Measurements from ENCODE around the gene KRT79. TPM values are rescaled to one million over a fixed set of nuclear protein-coding genes. Genes with fewer than 3 reads are reported as not detected.

KRT79 gene
- polyA plus RNA-seq, 1 donor from 2014 or later, result not detected

GRCh38 chr12:52827499-52828090 lies 6.5 kb downstream of the KRT79 start:
- H3K4me3 ChIP-seq (ENCODE audit: low read length), result no peak overlapping the region
- H3K9me3 ChIP-seq (ENCODE audit: low read length), result no peaks in the 10 kb centered on the region
- H3K27ac ChIP-seq (ENCODE audit: low read length), result no peak overlapping the region
- no peaks in the 10 kb centered on the region for H4K20me1 ChIP-seq (ENCODE audit: insufficient read depth)
- H3K9ac ChIP-seq (ENCODE audit: low read length), result no peak overlapping the region
- no peak overlapping the region for H2AFZ ChIP-seq (ENCODE audit: low read depth, low read length)
- no peak overlapping the region for H3K4me2 ChIP-seq (ENCODE audit: low read length)
- no peak for TF ChIP-seq RAD21 (conservative IDR thresholded peaks at IDR 0.05)
- TF ChIP-seq POLR2AphosphoS5 (IDR thresholded peaks at IDR 0.05), result no peak
- TF ChIP-seq SMC3 (conservative IDR thresholded peaks at IDR 0.05; ENCODE audit: poor library complexity), result no peak
- TF ChIP-seq, protein P1, sequence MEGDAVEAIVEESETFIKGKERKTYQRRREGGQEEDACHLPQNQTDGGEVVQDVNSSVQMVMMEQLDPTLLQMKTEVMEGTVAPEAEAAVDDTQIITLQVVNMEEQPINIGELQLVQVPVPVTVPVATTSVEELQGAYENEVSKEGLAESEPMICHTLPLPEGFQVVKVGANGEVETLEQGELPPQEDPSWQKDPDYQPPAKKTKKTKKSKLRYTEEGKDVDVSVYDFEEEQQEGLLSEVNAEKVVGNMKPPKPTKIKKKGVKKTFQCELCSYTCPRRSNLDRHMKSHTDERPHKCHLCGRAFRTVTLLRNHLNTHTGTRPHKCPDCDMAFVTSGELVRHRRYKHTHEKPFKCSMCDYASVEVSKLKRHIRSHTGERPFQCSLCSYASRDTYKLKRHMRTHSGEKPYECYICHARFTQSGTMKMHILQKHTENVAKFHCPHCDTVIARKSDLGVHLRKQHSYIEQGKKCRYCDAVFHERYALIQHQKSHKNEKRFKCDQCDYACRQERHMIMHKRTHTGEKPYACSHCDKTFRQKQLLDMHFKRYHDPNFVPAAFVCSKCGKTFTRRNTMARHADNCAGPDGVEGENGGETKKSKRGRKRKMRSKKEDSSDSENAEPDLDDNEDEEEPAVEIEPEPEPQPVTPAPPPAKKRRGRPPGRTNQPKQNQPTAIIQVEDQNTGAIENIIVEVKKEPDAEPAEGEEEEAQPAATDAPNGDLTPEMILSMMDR (IDR thresholded peaks at IDR 0.05; ENCODE audit: poor library complexity, severe bottlenecking), result no peak
- TF ChIP-seq TAF1 (IDR thresholded peaks at IDR 0.05; ENCODE audit: low read depth), result no peak
- no peaks in the 10 kb centered on the region for H3F3A ChIP-seq (ENCODE audit: insufficient read depth, low read length, poor library complexity, severe bottlenecking)
- H3K79me2 ChIP-seq (replicated peaks; ENCODE audit: insufficient read depth, low read length), result no peaks in the 10 kb centered on the region
- no peaks in the 10 kb centered on the region for H3K27me3 ChIP-seq (ENCODE audit: insufficient read depth, low read depth, low read length)
- H3K36me3 ChIP-seq (ENCODE audit: insufficient read depth, low read length), result no peaks in the 10 kb centered on the region
- H3K9me2 ChIP-seq (ENCODE audit: insufficient read depth, low read length), result no peaks in the 10 kb centered on the region

DNA sequence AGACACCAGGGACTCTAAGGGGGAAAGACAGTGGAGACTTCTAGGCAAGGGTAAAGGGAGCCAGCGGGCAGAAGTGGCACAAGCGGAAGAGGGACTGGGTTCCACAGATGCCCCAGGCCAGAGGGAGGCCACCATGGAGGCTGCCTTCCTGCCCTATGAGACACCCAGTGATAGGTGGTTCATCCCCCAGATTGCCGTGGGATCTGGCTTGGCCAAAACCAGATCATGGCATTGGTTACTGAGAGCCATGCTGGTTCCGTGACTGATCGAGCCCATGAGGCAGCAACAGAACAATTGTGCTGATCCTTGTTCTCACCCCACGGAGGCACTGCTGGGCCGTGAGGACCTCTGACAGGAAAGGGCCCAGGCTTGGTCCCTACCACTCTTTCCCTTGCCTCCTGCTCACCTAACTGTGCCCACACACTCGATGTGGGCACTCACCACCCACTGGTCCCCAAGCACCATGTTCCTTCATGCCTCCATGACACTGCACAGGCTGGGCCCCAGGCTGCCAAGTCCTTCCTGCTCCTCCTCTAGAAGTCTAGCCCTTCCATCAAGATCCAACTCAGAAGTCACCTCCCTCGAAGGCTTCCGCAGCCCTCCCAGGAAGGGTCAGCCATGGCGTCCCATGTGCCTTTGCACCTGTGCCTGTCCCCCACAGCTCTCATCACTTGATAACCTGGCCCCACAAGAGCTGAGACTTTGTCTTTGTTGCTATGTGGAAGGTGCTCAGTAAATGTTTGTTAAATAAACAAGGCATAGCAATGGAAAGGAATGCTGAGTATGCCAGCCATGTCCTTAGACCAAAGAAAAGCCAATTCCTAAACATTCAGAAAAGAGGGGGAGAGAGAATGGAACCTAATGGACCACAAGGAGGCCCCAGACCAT lies 7.3 kb downstream of the KRT79 start:
- H3K9me2 ChIP-seq (ENCODE audit: insufficient read depth, low read length), result no peaks in the 10 kb centered on the region
- no peaks in the 10 kb centered on the region for H3K36me3 ChIP-seq (ENCODE audit: insufficient read depth, low read length)
- no peak overlapping the region for H3K4me2 ChIP-seq (ENCODE audit: low read length)
- no peak overlapping the region for H3K9ac ChIP-seq (ENCODE audit: low read length)
- no peak for TF ChIP-seq MXI1 (conservative IDR thresholded peaks at IDR 0.05; ENCODE audit: poor library complexity, severe bottlenecking)
- TF ChIP-seq, protein P1 (IDR thresholded peaks at IDR 0.05; ENCODE audit: poor library complexity, severe bottlenecking), result no peak
- no peak for TF ChIP-seq EP300 (conservative IDR thresholded peaks at IDR 0.05; ENCODE audit: poor library complexity, severe bottlenecking)
- TF ChIP-seq REST (IDR thresholded peaks at IDR 0.05; ENCODE audit: borderline replicate concordance), result no peak
- TF ChIP-seq EZH2 (IDR thresholded peaks at IDR 0.05; ENCODE audit: borderline replicate concordance, insufficient read depth, low read length, poor library complexity, severe bottlenecking), result no peak
- TF ChIP-seq RAD21 (conservative IDR thresholded peaks at IDR 0.05), result no peak
- TF ChIP-seq SMC3 (conservative IDR thresholded peaks at IDR 0.05; ENCODE audit: poor library complexity), result no peak
- TF ChIP-seq TAF1 (IDR thresholded peaks at IDR 0.05; ENCODE audit: low read depth), result no peak
- no peak for TF ChIP-seq POLR2AphosphoS5 (IDR thresholded peaks at IDR 0.05)
- no peaks in the 10 kb centered on the region for H3F3A ChIP-seq (ENCODE audit: insufficient read depth, low read length, poor library complexity, severe bottlenecking)
- no peaks in the 10 kb centered on the region for H3K27me3 ChIP-seq (ENCODE audit: insufficient read depth, low read depth, low read length)
- H3K9me3 ChIP-seq (ENCODE audit: low read length), result no peaks in the 10 kb centered on the region
- no peaks in the 10 kb centered on the region for H3K79me2 ChIP-seq (replicated peaks; ENCODE audit: insufficient read depth, low read length)
- no peak overlapping the region for H3K4me3 ChIP-seq (ENCODE audit: low read length)
- no peaks in the 10 kb centered on the region for H4K20me1 ChIP-seq (ENCODE audit: insufficient read depth)
- no peak overlapping the region for H2AFZ ChIP-seq (ENCODE audit: low read depth, low read length)
- no peak overlapping the region for H3K27ac ChIP-seq (ENCODE audit: low read length)
